Prostate gland (tissue), 2 donors: ENCODE results near the gene ANKS3.
A peak's percentile ranks its signal among the peaks of the same experiment; 100 is the strongest.

Source experiments
- CTCF ChIP-seq, 4 experiments: fragments of 200-600 bp in 2 of 4; fragments of 450-650 bp in 2 of 4; sonication (generic) in 2 of 4; IDR thresholded peaks; 1 replicate in 3 of 4; 2 replicates in 1 of 4; pipeline ENCODE4 v1.5.1; 2016 to 2019; ENCODE audit warnings: antibody characterized with exemption in 4 of 4, mild to moderate bottlenecking in 2 of 4, moderate library complexity in 2 of 4
- POLR2A ChIP-seq: fragments of 450-650 bp; IDR thresholded peaks from one replicate; pipeline ENCODE4 v1.6.1; 2016; ENCODE audit warnings: antibody characterized with exemption, mild to moderate bottlenecking
- POLR2AphosphoS5 ChIP-seq: sonication (generic); formaldehyde crosslinking; IDR thresholded peaks from one replicate; pipeline ENCODE4 v1.6.1; 2017; ENCODE audit warnings: antibody characterized with exemption

- no peak for TF ChIP-seq CTCF (IDR thresholded peaks at IDR 0.05)
- no peak for TF ChIP-seq POLR2AphosphoS5
- TF ChIP-seq POLR2A: peak; percentile 13
Observed at GRCh38 chr16:4743226-4743878, 9.3 kb upstream of the ANKS3 start.
